ENCODE measurements around the gene TMEM88. TPM values are rescaled to one million over a fixed set of nuclear protein-coding genes. Genes with fewer than 3 reads are reported as not detected.

Gene TMEM88
- polyA plus RNA-seq, 1 donor, result 18.3 TPM

DNA sequence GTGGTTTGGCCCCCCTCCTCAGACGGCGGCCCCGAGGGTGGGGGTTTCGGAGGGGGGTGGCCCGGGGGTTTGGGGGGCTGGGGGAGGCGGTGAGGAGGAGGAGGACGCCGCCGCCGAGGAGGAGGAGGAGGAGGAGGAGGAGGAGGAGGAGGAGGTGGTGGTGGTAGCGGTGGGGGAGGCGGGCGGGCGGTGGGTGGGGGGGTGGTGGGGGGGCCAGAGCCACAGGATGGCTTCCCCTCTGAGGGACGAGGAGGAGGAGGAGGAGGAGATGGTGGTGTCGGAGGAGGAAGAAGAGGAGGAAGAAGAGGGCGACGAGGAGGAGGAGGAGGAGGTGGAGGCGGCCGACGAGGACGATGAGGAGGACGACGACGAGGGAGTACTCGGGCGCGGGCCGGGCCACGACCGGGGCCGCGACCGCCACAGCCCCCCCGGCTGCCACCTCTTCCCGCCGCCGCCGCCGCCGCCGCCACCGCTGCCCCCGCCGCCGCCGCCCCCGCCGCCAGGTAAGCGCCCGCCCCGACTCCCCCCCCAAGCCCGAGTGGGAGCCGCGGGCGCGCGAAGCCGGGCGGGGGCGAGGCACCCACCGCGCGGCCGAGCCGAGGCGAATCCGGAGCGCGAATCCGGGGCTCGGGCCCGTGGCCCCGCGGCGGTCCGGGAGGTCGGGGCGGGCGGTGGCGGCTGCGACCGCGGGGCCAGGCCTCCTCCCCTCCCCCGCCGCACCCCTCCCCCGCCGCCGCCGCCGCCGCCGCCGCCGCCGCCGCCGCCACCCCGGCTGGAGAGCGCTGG lies 29.9 kb downstream of the TMEM88 start:
- no peak for DNase-seq

DNA sequence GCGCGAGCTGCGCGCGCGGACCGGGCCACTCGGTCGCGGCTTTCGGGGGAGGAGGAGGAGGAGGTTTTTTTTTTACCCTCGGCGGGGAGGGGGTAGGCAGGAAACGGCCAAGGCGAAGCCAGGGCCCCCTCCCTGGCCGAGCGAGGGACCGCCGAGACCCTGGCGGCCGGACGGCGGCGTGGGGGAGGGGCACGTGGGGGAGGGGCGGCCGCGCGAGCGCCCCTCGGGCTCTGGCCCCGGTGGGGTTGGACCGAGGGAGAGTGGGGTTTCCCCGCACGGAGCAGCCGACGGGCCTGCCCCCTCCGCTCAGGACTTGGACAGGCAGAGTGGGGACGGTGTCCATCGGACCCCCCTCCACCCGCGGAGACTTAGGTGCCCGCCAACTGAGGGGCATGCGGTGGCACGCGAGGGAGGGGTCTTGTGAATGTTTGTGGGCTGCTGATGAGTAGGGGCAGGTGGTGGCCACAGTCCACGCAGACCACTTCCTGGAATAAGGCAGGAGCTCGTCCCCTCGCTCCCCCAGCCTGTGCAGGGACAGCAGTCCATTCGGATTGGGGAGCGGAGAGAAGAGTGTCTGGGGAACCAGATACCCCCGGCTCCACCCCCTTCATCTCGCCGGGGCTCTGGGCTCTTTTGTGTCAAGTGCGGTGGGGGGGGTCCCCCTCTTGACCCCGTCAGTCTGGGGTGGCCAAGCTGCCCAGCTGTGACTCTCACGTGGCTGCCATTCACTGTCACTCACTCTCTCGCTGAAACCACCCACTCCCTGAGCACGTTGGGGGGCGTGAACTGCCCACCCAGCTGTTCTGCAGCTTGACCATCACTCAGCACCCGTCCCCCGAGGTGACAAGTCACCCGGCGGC lies 30.7 kb downstream of the TMEM88 start:
- DNase-seq, result peak; percentile 80

DNA sequence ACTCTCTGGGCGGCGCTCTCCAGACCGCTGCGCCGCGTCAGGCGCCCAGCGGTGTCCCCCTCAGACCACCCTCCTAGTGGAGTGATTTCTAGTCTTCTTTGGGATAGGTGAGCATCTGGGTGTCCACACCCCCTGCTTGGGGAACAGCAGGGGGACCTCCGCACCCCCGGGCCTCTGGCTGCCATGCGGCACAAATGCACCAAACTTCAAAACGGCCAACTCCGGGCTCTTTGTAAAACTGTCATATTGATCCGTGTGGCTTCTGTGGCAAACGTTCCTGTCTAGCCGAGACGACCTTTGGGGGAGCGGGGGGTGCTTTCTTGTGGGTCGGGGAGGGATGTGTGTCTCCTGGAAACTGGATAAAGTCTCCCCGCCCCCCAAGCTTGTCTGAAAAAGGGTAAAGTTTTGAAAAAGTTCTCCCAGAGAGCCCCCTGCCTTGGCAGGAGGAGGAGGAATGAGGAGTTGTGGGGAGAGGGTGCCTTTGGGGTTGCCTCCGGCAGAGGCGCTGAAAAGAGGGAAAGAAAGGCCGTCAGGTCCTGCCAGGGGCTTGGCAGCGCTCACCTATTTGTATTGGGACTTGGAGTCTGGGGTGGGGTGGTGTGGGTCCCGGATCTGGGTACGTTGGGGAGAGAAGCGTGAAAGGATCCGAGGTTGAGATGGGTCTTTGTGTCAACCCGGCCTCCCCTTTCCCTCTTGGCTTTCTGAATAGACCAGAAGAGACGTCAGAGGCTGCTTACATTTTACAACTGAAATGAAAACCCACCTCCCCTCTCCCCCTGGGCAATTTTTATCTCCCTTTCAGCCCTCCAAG lies 31.6 kb downstream of the TMEM88 start:
- DNase-seq, result peak; percentile 40

DNA sequence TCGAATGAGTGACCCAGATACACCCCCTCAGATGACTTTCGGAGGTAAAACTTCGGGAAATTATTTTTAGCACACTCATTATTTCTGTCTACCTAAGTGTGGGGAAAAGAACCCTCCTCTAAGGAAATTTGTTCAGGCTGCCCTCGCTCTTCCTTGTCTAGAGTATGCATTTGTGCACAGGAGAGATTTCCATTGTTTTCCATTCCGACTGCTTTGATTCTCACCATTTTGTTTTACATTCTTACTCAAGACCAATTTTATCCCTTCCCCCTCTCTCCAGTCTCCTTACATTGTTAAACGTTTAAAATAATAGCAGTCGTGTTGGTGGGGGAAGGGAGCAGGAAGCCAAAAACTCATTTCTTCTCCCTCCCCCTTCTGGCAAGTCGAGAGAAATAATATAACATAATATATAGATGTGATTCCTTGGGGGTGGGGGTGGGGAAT lies 32.2 kb downstream of the TMEM88 start:
- peak; percentile 35 for DNase-seq

DNA sequence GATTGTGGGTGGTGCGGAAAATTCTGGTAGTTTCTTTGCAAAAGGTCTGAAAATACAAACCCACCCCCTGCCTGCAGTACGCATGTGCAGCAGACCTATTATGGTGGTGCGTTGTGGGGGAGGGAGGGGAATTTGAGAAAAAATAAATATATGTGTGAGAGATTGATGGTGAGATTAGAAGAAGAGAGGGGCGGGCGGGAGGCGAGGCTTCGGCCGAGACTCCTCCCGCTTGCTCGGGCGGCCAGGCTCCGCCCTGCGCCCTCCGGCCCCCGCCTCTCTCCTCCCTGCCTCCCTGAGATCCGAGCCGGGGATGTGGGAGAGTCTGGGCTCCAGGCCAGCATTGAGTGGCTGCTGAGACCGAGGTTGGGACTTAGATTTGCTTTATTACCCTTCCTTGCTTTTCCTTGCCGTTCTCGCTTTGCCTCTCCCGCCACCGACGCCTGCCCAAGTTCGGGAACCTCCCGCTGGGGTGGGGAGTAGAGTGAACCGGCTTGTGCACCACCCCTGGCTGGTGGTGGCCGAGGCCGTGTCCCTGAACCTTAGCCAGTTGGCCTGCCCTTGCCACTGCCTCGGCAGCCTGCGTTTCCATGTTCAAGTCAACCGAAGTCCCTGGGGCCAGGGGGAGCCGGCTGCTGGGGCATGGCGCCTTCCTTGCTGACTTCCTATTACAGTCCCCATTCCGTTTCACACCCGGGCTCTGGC lies 32.8 kb downstream of the TMEM88 start:
- DNase-seq, result peak; percentile 96

DNA sequence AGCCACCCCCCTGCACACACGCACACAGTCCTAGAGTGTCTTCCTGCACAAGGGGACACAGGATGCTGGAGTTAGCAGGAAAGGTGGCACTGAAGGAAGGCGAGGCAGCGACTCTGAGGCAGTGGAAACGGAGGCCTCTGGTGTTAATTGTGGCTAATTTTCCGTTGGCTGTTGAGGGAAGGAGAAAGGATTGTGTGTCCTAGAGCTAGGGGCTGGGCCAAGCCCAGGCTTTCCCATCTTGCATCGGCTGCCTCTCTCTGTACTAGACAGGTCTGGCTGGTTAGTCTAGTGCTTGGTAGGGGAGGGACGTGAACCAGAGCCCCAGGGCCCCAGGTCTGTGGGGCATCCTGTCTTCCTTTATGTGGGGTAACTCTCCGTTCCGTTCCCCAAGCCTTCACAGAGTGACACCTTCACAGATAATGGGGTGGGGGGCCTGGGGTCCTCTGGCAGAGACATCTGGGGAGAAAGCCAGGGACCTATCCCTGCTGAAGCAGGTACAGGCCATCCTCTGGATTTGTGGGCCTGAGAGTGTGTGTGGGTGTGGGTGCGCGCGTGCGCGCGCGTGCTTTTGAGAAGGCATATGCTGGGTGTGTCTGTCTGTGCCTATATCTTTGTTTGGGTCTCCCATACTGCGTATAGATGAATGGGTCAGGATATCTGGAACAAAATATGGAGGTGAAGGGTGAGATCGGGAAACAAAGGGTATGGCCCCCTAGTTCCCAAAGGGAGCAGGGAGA lies 33.5 kb downstream of the TMEM88 start, which contains the start of gene CHD3:
Gene CHD3, plus strand, starts transcription at position 606 of the 737 bp plus-strand sequence. CDS start 212 bp downstream, outside the sequence.
- no peak for DNase-seq

DNA sequence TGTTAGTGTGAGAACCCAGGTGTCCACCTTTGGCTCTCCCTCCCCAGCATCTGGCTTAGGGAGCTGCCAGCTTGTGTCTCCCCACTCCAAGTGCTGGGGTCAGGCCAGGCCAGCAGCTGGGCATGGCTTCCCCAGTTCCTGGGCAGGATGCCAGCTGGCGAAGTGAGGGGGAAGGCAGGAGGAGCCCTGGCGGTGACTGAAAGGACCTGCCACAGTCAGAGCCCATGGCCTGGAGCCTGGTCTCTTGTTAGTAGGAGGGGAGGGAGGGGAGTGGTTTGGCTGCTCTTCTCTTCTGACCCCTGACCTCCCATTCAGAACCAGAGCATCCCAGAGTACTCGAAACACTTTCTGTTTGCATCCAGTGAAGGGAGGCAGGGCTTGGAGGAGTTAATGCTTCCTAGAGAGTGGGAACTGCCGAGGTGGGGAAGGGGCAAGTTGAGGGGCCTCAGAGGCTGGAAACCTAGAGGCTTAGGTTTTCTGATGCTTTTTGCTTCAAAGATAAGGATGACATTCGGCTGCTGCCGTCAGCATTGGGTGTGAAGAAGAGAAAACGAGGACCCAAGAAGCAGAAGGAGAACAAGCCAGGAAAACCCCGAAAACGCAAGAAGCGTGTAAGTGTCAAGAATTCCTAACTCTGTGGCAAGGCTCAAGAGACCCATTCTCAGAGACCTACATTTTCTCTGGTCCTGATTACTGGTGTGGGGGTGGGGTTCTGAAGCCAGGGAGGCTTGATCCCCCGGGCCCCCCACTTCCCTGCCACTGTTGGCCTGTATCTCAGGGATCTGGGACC lies 34.5 kb downstream of the TMEM88 start:
- DNase-seq, result peak; percentile 84

DNA sequence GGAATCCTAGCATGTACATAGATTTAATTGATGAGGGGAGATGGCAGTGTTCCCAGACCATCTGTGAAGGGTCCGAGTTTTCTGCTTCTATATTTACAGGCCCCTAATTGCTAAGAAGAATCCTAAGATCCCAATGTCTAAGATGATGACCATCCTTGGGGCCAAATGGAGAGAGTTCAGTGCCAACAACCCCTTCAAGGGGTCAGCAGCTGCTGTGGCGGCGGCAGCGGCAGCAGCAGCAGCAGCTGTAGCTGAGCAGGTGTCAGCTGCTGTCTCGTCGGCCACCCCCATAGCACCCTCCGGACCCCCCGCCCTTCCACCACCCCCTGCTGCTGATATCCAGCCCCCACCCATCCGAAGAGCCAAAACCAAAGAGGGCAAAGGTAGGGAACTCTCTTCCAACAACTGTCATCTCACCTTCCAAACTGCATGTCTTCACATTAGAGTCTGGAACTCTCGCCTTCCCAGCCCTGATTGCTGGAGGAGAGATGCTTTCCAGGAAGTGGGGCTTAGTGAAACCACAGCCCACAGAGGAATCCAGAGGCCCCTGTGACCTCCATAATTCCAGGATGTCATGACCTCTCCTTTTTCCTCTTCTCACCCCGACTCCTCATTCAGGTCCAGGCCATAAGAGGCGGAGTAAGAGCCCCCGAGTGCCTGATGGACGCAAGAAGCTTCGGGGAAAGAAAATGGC lies 38.5 kb downstream of the TMEM88 start:
- no peak for DNase-seq

DNA sequence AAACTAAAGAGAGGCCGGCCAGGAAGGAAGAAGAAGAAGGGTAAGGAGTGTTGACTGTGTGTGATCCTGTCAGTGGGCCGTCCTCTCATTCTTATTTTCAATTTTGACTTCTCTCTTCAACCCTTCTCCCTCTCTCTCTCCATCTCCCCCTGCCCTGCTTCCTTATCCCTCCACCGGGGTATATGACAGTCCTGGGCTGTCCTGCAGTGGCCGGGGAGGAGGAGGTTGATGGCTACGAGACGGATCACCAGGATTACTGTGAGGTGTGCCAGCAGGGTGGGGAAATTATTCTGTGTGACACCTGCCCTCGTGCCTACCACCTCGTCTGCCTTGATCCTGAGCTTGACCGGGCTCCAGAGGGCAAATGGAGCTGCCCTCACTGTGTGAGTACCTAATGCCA lies 39.4 kb downstream of the TMEM88 start:
- DNase-seq, result no peak

DNA sequence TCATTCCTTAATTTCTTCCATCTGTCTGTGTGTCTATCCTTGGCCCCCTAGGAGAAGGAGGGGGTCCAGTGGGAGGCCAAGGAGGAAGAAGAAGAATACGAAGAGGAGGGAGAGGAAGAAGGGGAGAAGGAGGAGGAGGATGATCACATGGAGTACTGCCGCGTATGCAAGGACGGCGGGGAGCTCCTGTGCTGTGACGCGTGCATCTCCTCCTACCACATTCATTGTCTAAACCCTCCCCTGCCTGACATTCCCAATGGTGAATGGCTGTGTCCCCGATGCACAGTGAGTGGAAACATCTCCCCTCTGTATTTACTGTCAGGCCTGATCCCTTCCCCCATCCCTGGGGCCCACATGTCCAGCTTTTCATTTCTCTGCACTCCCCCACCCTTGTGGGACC lies 40.0 kb downstream of the TMEM88 start:
- no peak for DNase-seq

DNA sequence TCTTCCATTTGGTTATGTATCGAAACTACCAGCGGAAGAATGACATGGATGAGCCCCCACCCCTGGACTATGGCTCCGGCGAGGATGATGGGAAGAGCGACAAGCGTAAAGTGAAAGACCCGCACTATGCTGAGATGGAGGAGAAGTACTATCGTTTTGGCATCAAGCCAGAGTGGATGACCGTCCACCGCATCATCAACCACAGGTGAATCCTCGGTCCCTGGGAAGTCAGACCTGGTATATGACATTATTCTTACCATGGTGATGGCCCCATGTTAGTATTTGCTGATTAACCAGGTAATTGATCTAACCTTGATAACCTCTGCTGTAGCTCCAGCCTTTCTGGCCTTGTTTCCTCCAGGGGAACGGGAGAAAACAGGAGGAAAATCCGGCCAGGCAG lies 42.2 kb downstream of the TMEM88 start:
- no peak for DNase-seq

DNA sequence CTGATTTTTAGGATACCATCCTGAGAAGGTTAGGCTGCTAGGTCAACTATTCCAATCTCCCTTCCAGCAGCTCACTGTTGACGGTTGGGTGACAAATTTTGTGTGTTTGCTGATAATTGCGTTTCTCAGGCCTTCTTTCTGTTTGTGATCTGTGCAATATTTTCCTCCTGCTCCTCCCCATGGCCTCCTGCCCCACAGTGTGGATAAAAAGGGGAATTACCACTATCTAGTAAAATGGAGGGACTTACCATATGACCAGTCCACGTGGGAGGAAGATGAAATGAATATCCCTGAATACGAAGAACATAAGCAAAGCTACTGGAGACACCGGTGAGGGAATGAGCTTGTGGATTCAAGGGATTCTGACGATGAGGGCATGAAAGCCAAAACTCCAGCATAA lies 42.9 kb downstream of the TMEM88 start:
- DNase-seq, result no peak

DNA sequence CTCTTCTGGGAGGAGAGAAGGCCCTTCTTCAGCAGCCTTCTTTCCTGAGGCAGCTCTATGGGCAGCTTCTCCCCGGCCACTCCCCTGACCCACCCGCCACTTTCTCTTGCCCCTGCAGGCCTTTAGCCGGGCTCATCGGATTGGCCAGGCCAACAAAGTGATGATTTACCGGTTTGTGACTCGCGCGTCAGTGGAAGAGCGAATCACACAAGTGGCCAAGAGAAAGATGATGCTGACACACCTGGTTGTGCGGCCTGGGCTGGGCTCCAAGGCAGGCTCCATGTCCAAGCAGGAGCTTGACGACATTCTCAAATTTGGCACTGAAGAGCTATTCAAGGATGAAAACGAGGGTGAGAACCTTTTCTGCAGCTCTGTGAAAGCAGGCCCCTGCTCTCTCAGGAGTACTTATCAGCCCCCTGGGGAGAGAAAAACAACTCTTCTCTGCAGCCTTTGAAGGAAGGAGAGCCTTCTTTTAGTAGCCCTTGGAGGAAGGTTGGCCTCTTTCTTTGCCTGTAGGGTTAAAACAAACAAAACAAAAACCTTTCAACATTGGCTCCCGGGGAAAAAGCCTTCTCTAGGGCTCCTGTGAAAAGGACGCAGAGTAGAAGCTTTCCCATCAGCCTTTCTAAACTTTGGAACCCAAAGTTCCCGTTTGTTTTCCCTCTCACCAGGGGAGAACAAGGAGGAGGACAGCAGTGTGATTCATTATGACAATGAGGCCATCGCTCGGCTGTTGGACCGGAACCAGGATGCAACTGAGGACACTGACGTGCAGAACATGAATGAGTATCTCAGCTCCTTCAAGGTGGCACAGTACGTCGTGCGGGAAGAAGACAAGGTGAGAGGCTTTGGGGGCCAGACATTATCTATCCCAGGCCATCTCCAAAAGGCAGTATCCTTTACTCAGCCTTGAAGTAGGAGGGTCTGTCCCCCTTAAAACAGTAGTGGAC lies 48.6 kb downstream of the TMEM88 start:
- no peak for DNase-seq

Other genes with a start within 250 kb of the TMEM88 start
- gene FXR2, start 240.2 kb upstream of the TMEM88 start, polyA plus RNA-seq (ENCODE audit: insufficient read length), result 54.8 TPM
- 136 TPM for gene SAT2, start 227.2 kb upstream of the TMEM88 start, polyA plus RNA-seq (ENCODE audit: insufficient read length)
- 2.8 TPM for gene SHBG, start 224.9 kb upstream of the TMEM88 start, polyA plus RNA-seq (ENCODE audit: insufficient read length)
- gene ATP1B2, start 204.1 kb upstream of the TMEM88 start, polyA plus RNA-seq (ENCODE audit: insufficient read length), result 20.5 TPM
- 76.3 TPM for gene TP53, start 167.6 kb upstream of the TMEM88 start, polyA plus RNA-seq (ENCODE audit: insufficient read length)
- gene WRAP53, start 166.6 kb upstream of the TMEM88 start, polyA plus RNA-seq (ENCODE audit: insufficient read length), result 13.1 TPM
- gene EFNB3, start 149.9 kb upstream of the TMEM88 start, polyA plus RNA-seq (ENCODE audit: insufficient read length), result 21.3 TPM
- 0.52 TPM for gene DNAH2, start 137.3 kb upstream of the TMEM88 start, polyA plus RNA-seq (ENCODE audit: insufficient read length)
- gene KDM6B, start 20.8 kb upstream of the TMEM88 start, polyA plus RNA-seq (ENCODE audit: insufficient read length), result 20.5 TPM
- gene NAA38, start 2.5 kb downstream of the TMEM88 start, polyA plus RNA-seq (ENCODE audit: insufficient read length), result 70.0 TPM
- 29.7 TPM for gene CYB5D1, start 2.9 kb downstream of the TMEM88 start, polyA plus RNA-seq (ENCODE audit: insufficient read length)
- gene CHD3, start 33.7 kb downstream of the TMEM88 start, polyA plus RNA-seq (ENCODE audit: insufficient read length), result 195 TPM
- 4.5 TPM for gene RNF227, start 61.2 kb downstream of the TMEM88 start, polyA plus RNA-seq (ENCODE audit: insufficient read length)
- gene KCNAB3, start 74.8 kb downstream of the TMEM88 start, polyA plus RNA-seq (ENCODE audit: insufficient read length), result 12.3 TPM
- gene TRAPPC1, start 76.9 kb downstream of the TMEM88 start, polyA plus RNA-seq (ENCODE audit: insufficient read length), result 125 TPM
- gene CNTROB, start 77.1 kb downstream of the TMEM88 start, polyA plus RNA-seq (ENCODE audit: insufficient read length), result 67.3 TPM
- 0.45 TPM for gene GUCY2D, start 147.5 kb downstream of the TMEM88 start, polyA plus RNA-seq (ENCODE audit: insufficient read length)
- gene ALOX15B, start 184.0 kb downstream of the TMEM88 start, polyA plus RNA-seq (ENCODE audit: insufficient read length), result 1.0 TPM
- gene ALOX12B, start 232.7 kb downstream of the TMEM88 start, polyA plus RNA-seq (ENCODE audit: insufficient read length), result 1.1 TPM